ENCODE results near the gene LILRA1.

DNA sequence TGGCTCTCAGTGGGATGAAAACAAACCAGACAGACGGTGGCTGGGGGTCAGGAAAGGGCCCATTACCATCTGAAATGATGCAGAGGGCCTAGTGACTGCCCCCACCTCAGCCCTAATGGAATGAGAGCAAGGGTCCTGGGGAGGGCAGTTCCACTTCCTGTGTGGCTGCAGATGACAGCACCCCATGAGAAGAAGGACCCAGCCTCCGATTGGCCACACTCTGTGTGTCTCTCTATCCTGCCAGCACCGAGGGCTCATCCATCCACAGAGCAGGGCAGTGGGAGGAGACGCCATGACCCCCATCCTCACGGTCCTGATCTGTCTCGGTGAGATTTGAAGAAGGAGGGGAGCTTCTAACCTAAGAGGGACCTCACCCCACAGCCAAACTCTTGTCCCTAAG is 37.4 kb downstream of the LILRA1 start:
- TF ChIP-seq CTCF (CRISPR knock-in tag; IDR thresholded peaks at IDR 0.05), result no peak
- TF ChIP-seq SIN3A (IDR thresholded peaks at IDR 0.05; ENCODE audit: borderline replicate concordance, low read depth, low read length), result no peak
- TF ChIP-seq ZNF24 (IDR thresholded peaks at IDR 0.05), result no peak
- no peak for TF ChIP-seq POLR2AphosphoS5 (IDR thresholded peaks at IDR 0.05; ENCODE audit: low read depth, low read length)
- no peak for TF ChIP-seq FOSL1 (CRISPR knock-in tag; IDR thresholded peaks at IDR 0.05; ENCODE audit: borderline replicate concordance)

Data from HepG2 (cell line).